ENCODE data around the gene GPR4.

Gene GPR4

GRCh38 chr19:45547211-45547770 is 54.7 kb downstream of the GPR4 start:
- DNase-seq, result no peak

GRCh38 chr19:45542234-45542668 is 59.8 kb downstream of the GPR4 start:
- peak; percentile 39 for DNase-seq

All from GF-D8 (cell line).